K562 (cell line): ENCODE measurements around the gene OSBPL10. TPM values are rescaled to one million over a fixed set of nuclear protein-coding genes. Genes with fewer than 3 reads are reported as not detected.

Source experiments
- ATAC-seq: fragments of 200-7000 bp; cut with Tn5 transposase; 3 replicates; pipeline ENCODE4 v1.9.1; 2020; ENCODE audit warnings: moderate library complexity
- BruUV-seq: library from RNA; stranded (reverse); fragments of 400-500 nt; replicated peaks from 2 replicates; lab custom pipeline; 2021; lab: Mats Ljungman, UMichigan
- CTCF ChIA-PET: fragments of 300-600 bp; formaldehyde crosslinking; extraction: SDS; loops from one replicate; lab custom pipeline; 2021; ENCODE audit warnings: low intra/inter-chr PET ratio; lab: Yijun Ruan, JAX
- POLR2A ChIA-PET: fragments of 300-600, 350-650 bp; sonication (Branson Sonifier 250); formaldehyde crosslinking; extraction: SDS; loops from one replicate; lab custom pipeline; 2021; ENCODE audit warnings: antibody characterized with exemption, inconsistent platforms; lab: Yijun Ruan, JAX
- DNase-seq, 4 experiments: peaks; one replicate each; pipeline versions ENCODE4 v3.0.0 to v3.0.0-alpha.2; 2011 to 2018; ENCODE audit warnings: low spot score in 3 of 4, mixed read lengths in 3 of 4; ENCODE audit errors: extremely low read depth in 1 of 4
- FAIRE-seq: peaks from 2 replicates; lab custom pipeline; 2011; peaks lifted over from hg19 to GRCh38; lab: Jason Lieb, UNC
- H2AFZ ChIP-seq: 2 replicates; pipeline ENCODE4 v1.6.0; 2011; ENCODE audit warnings: low read depth, low read length, control low read depth, inconsistent platforms
- H3K27ac ChIP-seq: fragments of 200-600 bp; 3 replicates; pipeline ENCODE4 v1.8.0; 2011; ENCODE audit warnings: low read depth, mild to moderate bottlenecking, control low read depth, inconsistent platforms, low read length, moderate library complexity, mixed read lengths; ENCODE audit errors: extremely low read depth
- H3K27me3 ChIP-seq, 2 experiments: fragments of 300-600 bp in 1 of 2; 2 replicates in 1 of 2; 3 replicates in 1 of 2; pipeline versions ENCODE4 v1.6.0 to v1.8.0; 2011; ENCODE audit warnings: inconsistent platforms in 2 of 2, low read length in 2 of 2, mild to moderate bottlenecking in 1 of 2, mixed read lengths in 1 of 2, moderate library complexity in 1 of 2; ENCODE audit not compliant: control insufficient read depth in 2 of 2, insufficient read depth in 2 of 2
- H3K36me3 ChIP-seq: fragments of 300-600 bp; 3 replicates; pipeline ENCODE4 v1.8.0; 2011; ENCODE audit warnings: mild to moderate bottlenecking, low read length, inconsistent platforms; ENCODE audit not compliant: control insufficient read depth, insufficient read depth
- H3K4me1 ChIP-seq, 2 experiments: fragments of 200-600 bp in 1 of 2; replicated peaks in 1 of 2; 2 replicates in 1 of 2; 3 replicates in 1 of 2; pipeline versions ENCODE4 v1.5.1 to v1.8.0; 2011; ENCODE audit warnings: inconsistent platforms in 2 of 2, low read length in 2 of 2, mild to moderate bottlenecking in 1 of 2, mixed read lengths in 1 of 2, moderate library complexity in 1 of 2; ENCODE audit not compliant: control insufficient read depth in 2 of 2, insufficient read depth in 2 of 2
- H3K4me2 ChIP-seq: 2 replicates; pipeline ENCODE4 v1.6.1; 2011; ENCODE audit warnings: low read length, control low read depth, inconsistent platforms, mixed read lengths; ENCODE audit not compliant: insufficient read depth
- H3K4me3 ChIP-seq: fragments of 200-600 bp; sonication (generic), shearing (Covaris generic); 2 replicates; pipeline ENCODE4 v1.5.1; 2016; ENCODE audit warnings: control low read depth, inconsistent platforms
- H3K79me2 ChIP-seq: fragments of 200-600 bp; 3 replicates; pipeline ENCODE4 v1.8.0; 2011; ENCODE audit warnings: low read length, inconsistent platforms; ENCODE audit not compliant: control insufficient read depth, insufficient read depth
- H3K9ac ChIP-seq, 2 experiments: 2 replicates each; pipeline versions ENCODE4 v1.6.0 to v1.6.1; 2011; ENCODE audit warnings: low read depth in 2 of 2, low read length in 2 of 2, control low read depth in 1 of 2, inconsistent platforms in 1 of 2, mild to moderate bottlenecking in 1 of 2, mixed read lengths in 1 of 2; ENCODE audit not compliant: insufficient read depth in 1 of 2
- H3K9me1 ChIP-seq: one replicate; pipeline ENCODE4 v1.6.0; 2011; ENCODE audit warnings: inconsistent platforms, mild to moderate bottlenecking, low read length, moderate library complexity; ENCODE audit not compliant: control insufficient read depth, insufficient read depth
- H3K9me3 ChIP-seq: replicated peaks from 2 replicates; pipeline ENCODE4 v1.5.1; 2011; ENCODE audit warnings: low read depth, low read length, inconsistent platforms; ENCODE audit not compliant: control insufficient read depth, insufficient read depth
- H4K20me1 ChIP-seq: replicated peaks from 2 replicates; pipeline ENCODE4 v1.6.1; 2011; ENCODE audit warnings: low read length, inconsistent platforms, mixed read lengths; ENCODE audit not compliant: control insufficient read depth, insufficient read depth
- CREB1 ChIP-seq, 2 experiments: sonication (generic) in 1 of 2; formaldehyde crosslinking in 1 of 2; IDR thresholded peaks; 2 replicates each; pipeline versions ENCODE4 v1.6.1 to v1.8.0; 2012 to 2022; ENCODE audit warnings: inconsistent platforms in 1 of 2, mild to moderate bottlenecking in 1 of 2, missing genetic modification reagents in 1 of 2, moderate library complexity in 1 of 2
- CREB3L1 ChIP-seq: fragments of 450-650 bp; IDR thresholded peaks from 2 replicates; pipeline ENCODE4 v1.6.1; 2014; ENCODE audit warnings: low read depth, mild to moderate bottlenecking, moderate library complexity, borderline replicate concordance
- DDX20 ChIP-seq: fragments of 450-650 bp; IDR thresholded peaks from 2 replicates; pipeline ENCODE4 v1.6.1; 2016; ENCODE audit warnings: missing genetic modification characterization, low read depth, mild to moderate bottlenecking, missing compliant biosample characterization, moderate library complexity
- ELF4 ChIP-seq: fragments of 450-650 bp; formaldehyde crosslinking; IDR thresholded peaks from 2 replicates; pipeline ENCODE4 v1.4.0; 2022; ENCODE audit warnings: missing genetic modification characterization
- GATA2 ChIP-seq: sonication (generic); formaldehyde crosslinking; IDR thresholded peaks from 2 replicates; pipeline ENCODE4 v1.4.0; 2020; ENCODE audit warnings: mild to moderate bottlenecking, missing genetic modification reagents
- IRF1 ChIP-seq: sonication (generic); formaldehyde crosslinking; IDR thresholded peaks from 2 replicates; pipeline ENCODE4 v1.8.0; 2022; ENCODE audit warnings: missing genetic modification reagents, mild to moderate bottlenecking, borderline replicate concordance
- REST ChIP-seq, 2 experiments: fragments of 450-650 bp; formaldehyde crosslinking in 1 of 2; IDR thresholded peaks; 2 replicates each; pipeline versions ENCODE4 v1.4.0 to v1.6.1; 2014 to 2020; ENCODE audit warnings: mild to moderate bottlenecking in 2 of 2, borderline replicate concordance in 1 of 2, low read depth in 1 of 2
- RHOXF2B ChIP-seq: fragments of 250-450 bp; sonication (Bioruptor Pico); conservative IDR thresholded peaks from 2 replicates; pipeline ENCODE4 v1.5.1; 2021
- SP2 ChIP-seq: IDR thresholded peaks from 2 replicates; pipeline ENCODE4 v1.6.1; 2011; ENCODE audit warnings: mild to moderate bottlenecking, low read depth, low read length, moderate library complexity; ENCODE audit not compliant: poor library complexity, severe bottlenecking; ENCODE audit errors: extremely low read depth
- ZNF253 ChIP-seq: fragments of 250-450 bp; sonication (Bioruptor Pico); conservative IDR thresholded peaks from 2 replicates; pipeline ENCODE4 v1.6.1; 2021; ENCODE audit warnings: mild to moderate bottlenecking
- WGBS: fragments of 100-300 bp; shearing (Covaris generic); methylation state at CpG from one replicate; pipeline ENCODE4 v1.1.6; 2016; ENCODE audit warnings: low coverage, mixed read lengths; ENCODE audit not compliant: insufficient coverage; ENCODE audit errors: missing lambda C conversion rate; 5-methylcytosine and 5-hydroxymethylcytosine counted together
- in situ Hi-C: fragments of 300-500 bp; cut with MboI; formaldehyde crosslinking; loops from 4 replicates; pipeline ENCODE4 v1.15.0; 2018; ENCODE audit warnings: inconsistent platforms, mixed read lengths
- intact Hi-C: fragments of 100-400 bp; cut with micrococcal nuclease; formaldehyde crosslinking; loops from 2 replicates; pipeline ENCODE4 v1.14.2; 2022
- polyA plus RNA-seq, 8 experiments: library from polyadenylated mRNA; depleted of rRNA in 4 of 8; stranded (reverse) in 5 of 8; unstranded in 3 of 8; fragments of >200 nt; fragmentation: Nextera tagmentation in 2 of 8; fragmentation: Illumina TruSeq in 1 of 8; extraction: Ambion mirVana in 2 of 8; extraction: Trizol in 1 of 8; gene quantifications; 2 replicates each; pipeline versions ENCODE4 v1.2.1 to v1.2.3, GENCODE V29; 2011 to 2014; ENCODE audit warnings: inconsistent platforms in 1 of 8, missing spikeins in 1 of 8
- total RNA-seq, 7 experiments: library from RNA; depleted of rRNA in 6 of 7; stranded (reverse); fragments of >200 nt in 6 of 7; fragmentation: Illumina TruSeq in 2 of 7; extraction: Trizol in 2 of 7; gene quantifications; 2 replicates each; pipeline versions ENCODE4 v1.2.1 to v1.2.3, GENCODE V29; 2011 to 2021; ENCODE audit warnings: low replicate concordance in 1 of 7

OSBPL10 gene
- total and polyA plus RNA-seq, 9 of the 15 experiments (the other 6 are each of a cell fraction or from before 2014, with no cell fraction given): 0.03 to 0.19 (median 0.14) TPM; not detected in 2

- TF ChIP-seq RHOXF2B (CRISPR knock-in tag) (no peak), IRF1 (CRISPR knock-in tag) (no peak), SP2 (no peak), CREB1 (IDR thresholded peaks at IDR 0.05) (no peak), CREB1 (CRISPR knock-in tag; IDR thresholded peaks at IDR 0.05) (no peak), DDX20 (tag) (no peak), CREB3L1 (no peak), ELF4 (CRISPR knock-in tag) (no peak), GATA2 (CRISPR knock-in tag) (no peak), ZNF253 (CRISPR knock-in tag) (no peak), REST (IDR thresholded peaks at IDR 0.05; ENCODE audit: borderline replicate concordance) (no peak), REST (CRISPR knock-in tag; IDR thresholded peaks at IDR 0.05; ENCODE audit: low read depth) (no peak)
- intact Hi-C loops: loop anchor here (5.0 kb wide), 1 partner anchor 325 kb away; no protein-coding TSS in a partner anchor
- Histone ChIP-seq H3K9me1 (no peaks in the 10 kb centered on the region), H3K4me1 (peaks cover 0 to 4% of the 10 kb centered on the region in 2 experiments; a peak in 1 of 5 replicates), H3K9ac (no peak overlapping the region), H2AFZ (no peak overlapping the region), H4K20me1 (no peaks in the 10 kb centered on the region), H3K36me3 (no peaks in the 10 kb centered on the region), H3K4me2 (no peak overlapping the region), H3K79me2 (no peaks in the 10 kb centered on the region), H3K27ac (no peak overlapping the region), H3K9me3 (no peaks in the 10 kb centered on the region), H3K4me3 (no peak overlapping the region), H3K27me3 (no peaks in the 10 kb centered on the region)
- DNase-seq (no peak), FAIRE-seq (no peak), ATAC-seq (no peak)
- in situ Hi-C loops: no loop called here
- WGBS: 0% methylated on average over 3 of the region's 3 CpGs
- ChIA-PET POLR2A (no interaction called here), CTCF (no interaction called here)
- BruUV-seq: no TSS peak
Measured at GRCh38 chr3:32017286-32017685, 36.2 kb upstream of the OSBPL10 start.
